Vagina (tissue), 2 donors: ENCODE results near the gene IFT122.

ENCODE experiments used
- POLR2AphosphoS5 ChIP-seq, 2 donors: sonication (generic); formaldehyde crosslinking; IDR thresholded peaks; one replicate each; pipeline ENCODE4 v1.9.0; 2017; ENCODE audit warnings: antibody characterized with exemption in 2 of 2, mild to moderate bottlenecking in 2 of 2, low read depth in 1 of 2; ENCODE audit not compliant: insufficient read depth in 1 of 2
- TF ChIP-seq, protein P1 (sequence below), 3 experiments: fragments of 450-650 bp in 2 of 3; fragments of 200-600 bp in 1 of 3; sonication (generic) in 1 of 3; IDR thresholded peaks; one replicate each; pipeline ENCODE4 v1.5.1; 2017 to 2019; ENCODE audit warnings: antibody characterized with exemption in 3 of 3, mild to moderate bottlenecking in 2 of 3, moderate library complexity in 2 of 3

GRCh38 chr3:129535075-129535474 is 95.1 kb downstream of the IFT122 start:
- TF ChIP-seq POLR2AphosphoS5 (IDR thresholded peaks at IDR 0.05; ENCODE audit: insufficient read depth in 1 of 2, low read depth in 1 of 2): no peak
- TF ChIP-seq, protein P1, sequence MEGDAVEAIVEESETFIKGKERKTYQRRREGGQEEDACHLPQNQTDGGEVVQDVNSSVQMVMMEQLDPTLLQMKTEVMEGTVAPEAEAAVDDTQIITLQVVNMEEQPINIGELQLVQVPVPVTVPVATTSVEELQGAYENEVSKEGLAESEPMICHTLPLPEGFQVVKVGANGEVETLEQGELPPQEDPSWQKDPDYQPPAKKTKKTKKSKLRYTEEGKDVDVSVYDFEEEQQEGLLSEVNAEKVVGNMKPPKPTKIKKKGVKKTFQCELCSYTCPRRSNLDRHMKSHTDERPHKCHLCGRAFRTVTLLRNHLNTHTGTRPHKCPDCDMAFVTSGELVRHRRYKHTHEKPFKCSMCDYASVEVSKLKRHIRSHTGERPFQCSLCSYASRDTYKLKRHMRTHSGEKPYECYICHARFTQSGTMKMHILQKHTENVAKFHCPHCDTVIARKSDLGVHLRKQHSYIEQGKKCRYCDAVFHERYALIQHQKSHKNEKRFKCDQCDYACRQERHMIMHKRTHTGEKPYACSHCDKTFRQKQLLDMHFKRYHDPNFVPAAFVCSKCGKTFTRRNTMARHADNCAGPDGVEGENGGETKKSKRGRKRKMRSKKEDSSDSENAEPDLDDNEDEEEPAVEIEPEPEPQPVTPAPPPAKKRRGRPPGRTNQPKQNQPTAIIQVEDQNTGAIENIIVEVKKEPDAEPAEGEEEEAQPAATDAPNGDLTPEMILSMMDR (IDR thresholded peaks at IDR 0.05): no peak
